Stomach (tissue), 9 donors: ENCODE measurements around the gene SNX30. TPM values are rescaled to one million over a fixed set of nuclear protein-coding genes. Genes with fewer than 3 reads are reported as not detected.

Source experiments
- DNase-seq, 2 donors: peaks; one replicate each; pipeline versions ENCODE4 v3.0.0 to v3.0.0-alpha.2; 2013 to 2019
- H3K27ac ChIP-seq, 5 donors: fragments of 200-600 bp in 4 of 5; sonication (generic) in 4 of 5; one replicate each; pipeline ENCODE4 v1.5.1; 2013 to 2019; ENCODE audit warnings: mild to moderate bottlenecking in 1 of 5, moderate library complexity in 1 of 5
- H3K27me3 ChIP-seq, 3 donors: fragments of 200-600 bp; sonication (generic); one replicate each; pipeline ENCODE4 v1.5.1; 2017 to 2019; ENCODE audit warnings: mixed run types in 1 of 3
- H3K36me3 ChIP-seq, 4 donors: fragments of 200-600 bp; sonication (generic); 1 replicate in 3 of 4; 2 replicates in 1 of 4; pipeline ENCODE4 v1.5.1; 2016 to 2019
- H3K4me1 ChIP-seq, 4 donors: fragments of 200-600 bp; sonication (generic); one replicate each; pipeline ENCODE4 v1.5.1; 2016 to 2019
- H3K4me3 ChIP-seq, 4 donors: fragments of 200-600 bp; sonication (generic) in 3 of 4; one replicate each; pipeline ENCODE4 v1.5.1; 2016 to 2019; ENCODE audit warnings: mild to moderate bottlenecking in 1 of 4
- H3K9me3 ChIP-seq, 4 donors: fragments of 200-600 bp; sonication (generic); one replicate each; pipeline ENCODE4 v1.5.1; 2016 to 2019
- EP300 ChIP-seq: sonication (generic); formaldehyde crosslinking; IDR thresholded peaks from one replicate; pipeline ENCODE4 v1.6.1; 2017; ENCODE audit warnings: antibody characterized with exemption
- POLR2A ChIP-seq, 4 donors: fragments of 450-650 bp; IDR thresholded peaks; one replicate each; pipeline ENCODE4 v1.6.1; 2016; ENCODE audit warnings: antibody characterized with exemption in 4 of 4, control low read depth in 2 of 4, mild to moderate bottlenecking in 1 of 4, moderate library complexity in 1 of 4
- POLR2AphosphoS5 ChIP-seq, 3 donors: sonication (generic); formaldehyde crosslinking; IDR thresholded peaks; one replicate each; pipeline ENCODE4 v1.6.1; 2016; ENCODE audit warnings: antibody characterized with exemption in 3 of 3
- WGBS, 5 donors: extraction: QIAGEN DNeasy Blood & Tissue Kit in 3 of 5; methylation state at CpG; one replicate each; pipeline versions ENCODE4 v1.1.5 to v1.1.7; 2013 to 2018; 5-methylcytosine and 5-hydroxymethylcytosine counted together
- intact Hi-C: fragments of 100-400 bp; cut with DNase I; formaldehyde crosslinking; loops from one replicate; pipeline ENCODE4 v1.15.1; 2023; ENCODE audit warnings: low total_unique reads
- polyA plus RNA-seq, 3 donors: library from polyadenylated mRNA; stranded (reverse); fragments of 200-250 nt; gene quantifications; one replicate each; pipeline ENCODE4 v1.2.3, GENCODE V29; 2013
- total RNA-seq, 5 donors: library from RNA; depleted of rRNA; stranded (reverse); fragments of >200 nt; gene quantifications; one replicate each; pipeline versions ENCODE4 v1.1.0 to v1.2.3, GENCODE V29; 2014 to 2016
- TF ChIP-seq, protein P1 (sequence below), 7 experiments: fragments of 450-650 bp in 4 of 7; fragments of 200-600 bp in 3 of 7; sonication (generic) in 3 of 7; IDR thresholded peaks; one replicate each; pipeline ENCODE4 v1.5.1; 2016 to 2019; ENCODE audit warnings: antibody characterized with exemption in 7 of 7, control low read depth in 2 of 7, mild to moderate bottlenecking in 1 of 7
- donor health status: healthy with polysubstance abuse.
- donor health status: Bipolar disorder and iron deficiency.
- donor health status: healthy.

SNX30 gene
- total and polyA plus RNA-seq, 8 donors, result 1.2 to 37.1 (median 5.3) TPM

DNA sequence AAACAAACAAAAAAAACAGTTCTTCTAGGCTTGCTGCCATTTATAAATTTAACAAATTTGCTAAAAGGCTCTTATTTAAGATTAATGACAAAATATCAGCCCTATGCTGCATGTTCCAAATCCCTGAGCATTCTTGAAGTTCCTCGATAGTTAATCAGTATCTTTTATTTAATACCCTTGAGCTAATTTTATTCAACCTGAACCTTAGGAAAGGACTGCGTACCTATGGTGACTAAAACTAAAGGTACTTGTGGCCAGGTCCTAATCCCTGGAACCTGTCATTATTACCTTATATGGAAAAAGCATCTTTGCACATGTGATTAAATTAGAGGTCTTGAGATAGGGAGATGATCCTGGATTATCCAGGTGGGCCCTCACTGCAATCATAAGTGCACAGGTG is 22.2 kb upstream of the SNX30 start:
- Histone ChIP-seq H3K36me3 (no peaks in the 10 kb centered on the region), H3K4me1 (no peaks in the 10 kb centered on the region), H3K9me3 (no peaks in the 10 kb centered on the region), H3K4me3 (no peak overlapping the region), H3K27me3 (no peaks in the 10 kb centered on the region), H3K27ac (no peak overlapping the region)
- 89 to 97% (median 92%) methylated on average over 2 of the region's 2 CpGs for whole genome bisulfite sequencing, 5 donors
- no peak for DNase-seq
- intact Hi-C loops, result no loop called here
- TF ChIP-seq EP300, result no peak
- TF ChIP-seq POLR2A (IDR thresholded peaks at IDR 0.05), result no peak
- TF ChIP-seq, protein P1, sequence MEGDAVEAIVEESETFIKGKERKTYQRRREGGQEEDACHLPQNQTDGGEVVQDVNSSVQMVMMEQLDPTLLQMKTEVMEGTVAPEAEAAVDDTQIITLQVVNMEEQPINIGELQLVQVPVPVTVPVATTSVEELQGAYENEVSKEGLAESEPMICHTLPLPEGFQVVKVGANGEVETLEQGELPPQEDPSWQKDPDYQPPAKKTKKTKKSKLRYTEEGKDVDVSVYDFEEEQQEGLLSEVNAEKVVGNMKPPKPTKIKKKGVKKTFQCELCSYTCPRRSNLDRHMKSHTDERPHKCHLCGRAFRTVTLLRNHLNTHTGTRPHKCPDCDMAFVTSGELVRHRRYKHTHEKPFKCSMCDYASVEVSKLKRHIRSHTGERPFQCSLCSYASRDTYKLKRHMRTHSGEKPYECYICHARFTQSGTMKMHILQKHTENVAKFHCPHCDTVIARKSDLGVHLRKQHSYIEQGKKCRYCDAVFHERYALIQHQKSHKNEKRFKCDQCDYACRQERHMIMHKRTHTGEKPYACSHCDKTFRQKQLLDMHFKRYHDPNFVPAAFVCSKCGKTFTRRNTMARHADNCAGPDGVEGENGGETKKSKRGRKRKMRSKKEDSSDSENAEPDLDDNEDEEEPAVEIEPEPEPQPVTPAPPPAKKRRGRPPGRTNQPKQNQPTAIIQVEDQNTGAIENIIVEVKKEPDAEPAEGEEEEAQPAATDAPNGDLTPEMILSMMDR (IDR thresholded peaks at IDR 0.05), result no peak
- no peak for TF ChIP-seq POLR2AphosphoS5 (IDR thresholded peaks at IDR 0.05)

DNA sequence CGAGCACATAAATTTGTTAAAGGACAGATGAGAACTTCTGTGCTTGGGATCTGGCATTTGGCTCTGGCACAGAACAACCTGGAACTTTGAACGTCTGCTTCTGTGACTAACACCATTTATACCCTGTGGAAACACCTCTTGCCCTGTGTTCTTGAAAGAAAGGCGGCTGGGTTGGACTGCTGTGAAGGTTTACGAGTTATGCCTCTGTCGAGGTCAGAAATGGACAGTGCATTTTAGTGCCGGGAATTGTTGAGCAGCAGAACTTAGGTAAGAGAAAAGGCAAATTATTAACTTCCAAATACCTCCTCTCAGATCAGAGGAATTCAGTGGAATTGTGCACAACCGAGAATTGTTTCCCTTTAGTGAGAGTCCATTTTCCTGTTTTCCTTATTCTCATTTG is 18.6 kb upstream of the SNX30 start:
- H3K4me1 ChIP-seq, result no peaks in the 10 kb centered on the region
- no peaks in the 10 kb centered on the region for H3K27me3 ChIP-seq
- H3K36me3 ChIP-seq, result no peaks in the 10 kb centered on the region
- no peak overlapping the region for H3K4me3 ChIP-seq
- WGBS, 5 donors, result 67 to 80% (median 76%) methylated on average over 7 of the region's 7 CpGs
- no peak overlapping the region for H3K27ac ChIP-seq
- no peaks in the 10 kb centered on the region for H3K9me3 ChIP-seq
- TF ChIP-seq POLR2A (IDR thresholded peaks at IDR 0.05) (no peak), POLR2AphosphoS5 (IDR thresholded peaks at IDR 0.05) (no peak), EP300 (no peak)
- TF ChIP-seq, protein P1 (IDR thresholded peaks at IDR 0.05), result no peak
- intact Hi-C loops, result no loop called here
- no peak for DNase-seq

DNA sequence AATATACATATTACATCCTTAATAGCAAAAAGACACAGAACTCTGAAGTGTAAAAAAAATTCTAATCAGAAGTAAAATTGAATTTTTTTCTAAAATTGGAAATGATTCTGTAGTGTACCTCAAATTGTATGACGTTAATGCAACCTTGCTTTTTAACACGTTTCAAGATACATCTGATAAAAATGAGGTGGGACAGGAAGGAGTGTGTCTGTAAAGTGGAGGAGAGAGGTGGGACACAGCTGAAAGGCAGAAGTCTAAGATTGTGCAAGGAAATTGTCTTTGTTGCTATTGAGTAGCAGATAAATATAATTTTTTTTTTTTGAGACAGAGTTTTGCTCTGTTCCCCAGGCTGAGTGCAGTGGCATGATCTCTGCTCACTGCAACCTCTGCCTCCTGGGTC is 15.7 kb upstream of the SNX30 start:
- Histone ChIP-seq H3K4me1 (no peaks in the 10 kb centered on the region), H3K4me3 (no peak overlapping the region), H3K36me3 (no peaks in the 10 kb centered on the region), H3K27ac (no peak overlapping the region), H3K27me3 (no peaks in the 10 kb centered on the region), H3K9me3 (no peaks in the 10 kb centered on the region)
- intact Hi-C loops, result no loop called here
- TF ChIP-seq POLR2A (IDR thresholded peaks at IDR 0.05), result no peak
- TF ChIP-seq POLR2AphosphoS5 (IDR thresholded peaks at IDR 0.05), result no peak
- TF ChIP-seq EP300, result no peak
- TF ChIP-seq, protein P1 (IDR thresholded peaks at IDR 0.05), result no peak
- no peak for DNase-seq
- 54 to 67% (median 64%) methylated on average over 2 of the region's 2 CpGs for WGBS, 5 donors

DNA sequence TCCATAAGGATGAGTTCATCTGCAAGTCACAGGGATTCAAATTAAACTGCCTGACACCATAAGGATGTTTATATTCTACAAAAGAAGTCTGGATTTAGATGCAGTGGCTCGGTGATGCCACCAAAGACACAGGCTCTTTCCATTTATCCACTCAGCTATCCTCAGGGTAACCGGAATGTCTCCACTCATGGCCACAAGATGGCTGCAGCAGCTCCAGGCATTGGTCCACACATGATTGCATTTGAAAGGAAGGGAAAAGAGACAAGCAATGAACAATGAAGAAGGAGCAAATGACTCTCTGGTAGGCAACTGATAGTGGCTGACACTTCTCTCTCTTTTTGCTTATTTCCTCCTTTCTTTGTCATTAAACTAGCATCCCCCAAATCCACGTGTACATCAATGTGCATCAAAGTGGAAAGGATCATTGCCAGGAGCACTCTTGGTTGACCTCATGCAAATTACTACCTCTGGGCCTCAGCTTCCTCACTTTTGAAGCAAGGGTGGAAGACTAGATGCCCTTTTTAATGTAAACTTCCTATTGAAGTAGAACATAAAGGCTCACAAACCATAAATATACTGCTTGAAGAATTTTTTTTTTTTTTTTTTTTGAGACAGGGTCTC is 7.2 kb upstream of the SNX30 start:
- Histone ChIP-seq H3K27me3 (no peaks in the 10 kb centered on the region), H3K36me3 (no peaks in the 10 kb centered on the region), H3K9me3 (no peaks in the 10 kb centered on the region), H3K4me3 (no peak overlapping the region), H3K4me1 (no peaks in the 10 kb centered on the region), H3K27ac (no peak overlapping the region)
- no peak for TF ChIP-seq POLR2AphosphoS5 (IDR thresholded peaks at IDR 0.05)
- TF ChIP-seq EP300, result no peak
- TF ChIP-seq POLR2A (IDR thresholded peaks at IDR 0.05), result no peak
- TF ChIP-seq, protein P1 (IDR thresholded peaks at IDR 0.05), result no peak
- DNase-seq, result no peak
- WGBS, 5 donors, result 81 to 93% (median 89%) methylated on average over 3 of the region's 3 CpGs
- intact Hi-C loops, result no loop called here
